Mononuclear cell (primary cell): ENCODE measurements around the gene AOC3. TPM values are rescaled to one million over a fixed set of nuclear protein-coding genes. Genes with fewer than 3 reads are reported as not detected.

Experiments
- H3K27me3 ChIP-seq: 2 replicates; pipeline ENCODE4 v1.6.0; 2011; ENCODE audit warnings: low read length, control low read depth; ENCODE audit not compliant: insufficient read depth
- H3K4me1 ChIP-seq: 2 replicates; pipeline ENCODE4 v1.5.1; 2011; ENCODE audit warnings: mild to moderate bottlenecking, low read length, control low read depth; ENCODE audit not compliant: insufficient read depth
- H3K4me3 ChIP-seq: 2 replicates; pipeline ENCODE4 v1.5.1; 2011; ENCODE audit warnings: mild to moderate bottlenecking, low read length, moderate library complexity
- H3K9me3 ChIP-seq: 2 replicates; pipeline ENCODE4 v1.5.1; 2011; ENCODE audit warnings: low read depth, mild to moderate bottlenecking, control low read depth, low read length
- total RNA-seq: library from RNA; depleted of rRNA; stranded (reverse); fragments of >200 nt; gene quantifications from one replicate; pipeline ENCODE4 v1.2.3, GENCODE V29; 2012

Gene AOC3
- total RNA-seq, 1 donor, result 0.21 TPM

DNA sequence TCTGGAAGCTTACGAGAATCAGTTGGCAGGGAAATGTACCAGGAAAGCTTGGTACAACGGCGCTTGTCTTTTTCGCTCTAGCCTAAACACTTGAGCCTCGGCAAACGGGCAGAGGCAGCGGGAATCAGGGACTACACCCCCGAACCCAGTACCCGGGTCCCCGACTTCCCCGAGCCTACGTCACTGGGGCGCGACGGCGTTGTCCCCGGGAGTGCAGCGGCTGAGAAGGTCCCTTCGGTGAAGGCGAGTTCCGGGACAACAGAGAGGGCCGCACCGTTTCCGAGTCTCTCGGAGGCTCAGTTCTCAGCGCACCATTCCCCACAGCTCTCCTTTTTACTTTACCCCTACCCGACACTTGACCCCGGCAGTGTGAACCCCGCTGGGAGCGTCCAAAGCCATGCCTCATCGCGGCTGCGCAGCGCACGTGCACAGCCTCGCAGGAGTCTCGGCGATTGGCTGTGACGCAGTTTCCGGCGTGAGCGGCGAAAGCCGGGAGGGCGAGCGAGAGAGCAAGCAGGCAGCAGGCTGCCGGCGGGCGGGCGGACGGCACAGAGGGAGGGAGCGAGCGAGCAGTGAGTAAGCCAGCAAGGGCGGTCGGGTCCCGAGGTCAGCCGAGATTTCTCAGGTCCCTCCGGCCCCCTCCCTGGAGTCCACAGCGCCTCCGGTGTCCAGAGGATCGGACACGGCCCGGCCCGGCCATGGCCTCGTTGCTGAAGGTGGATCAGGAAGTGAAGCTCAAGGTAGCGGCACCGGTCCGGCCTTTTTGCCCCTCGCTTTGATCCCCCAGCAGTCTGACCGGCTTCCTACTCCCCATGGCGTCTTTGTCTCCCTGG is 17.8 kb upstream of the AOC3 start, which contains the start of gene PSME3:
Gene PSME3, plus strand, starts transcription at position 464 of the 833 bp plus-strand sequence. Its CDS starts 235 bp downstream, at position 699.
- Histone ChIP-seq H3K27me3 (peaks cover 3% of the 10 kb centered on the region), H3K4me3 (peak within 1 kb of the TSS; percentile 69), H3K9me3 (no peaks in the 10 kb centered on the region), H3K4me1 (peaks cover 26% of the 10 kb centered on the region)

DNA sequence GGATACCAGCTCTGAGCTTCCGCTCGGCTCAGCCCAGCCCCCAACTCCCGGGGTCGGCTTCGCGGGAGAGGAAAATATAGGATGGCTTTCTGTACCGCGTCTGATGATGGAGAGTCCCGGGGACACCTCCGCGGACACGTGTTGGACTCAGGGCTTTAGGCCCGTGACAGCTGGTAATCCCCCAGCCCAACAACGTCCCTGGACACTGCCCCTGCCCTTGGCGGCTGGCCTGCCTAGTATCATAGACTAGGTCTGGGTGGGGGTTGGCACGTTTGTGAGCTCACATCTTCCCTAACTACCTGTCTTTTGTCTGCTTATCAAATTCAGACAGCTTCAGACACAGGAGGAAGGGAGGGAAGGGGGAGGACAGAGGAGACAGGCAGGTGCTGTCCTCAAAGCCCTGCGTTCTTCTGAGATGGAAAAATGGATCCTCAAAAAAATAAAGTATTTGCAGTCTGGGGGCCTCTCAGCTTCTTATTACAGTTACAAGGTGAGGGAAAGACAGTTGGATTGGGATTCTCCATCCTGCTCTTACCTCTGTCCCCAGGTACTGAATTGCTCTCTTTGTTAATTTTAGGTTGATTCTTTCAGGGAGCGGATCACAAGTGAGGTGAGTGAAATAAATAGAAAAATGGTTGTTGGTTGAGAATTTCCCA is 17.1 kb upstream of the AOC3 start:
- H3K27me3 ChIP-seq, result no peaks in the 10 kb centered on the region
- peak overlapping the region; percentile 69 for H3K4me3 ChIP-seq
- no peaks in the 10 kb centered on the region for H3K9me3 ChIP-seq
- H3K4me1 ChIP-seq, result peaks cover 26% of the 10 kb centered on the region

DNA sequence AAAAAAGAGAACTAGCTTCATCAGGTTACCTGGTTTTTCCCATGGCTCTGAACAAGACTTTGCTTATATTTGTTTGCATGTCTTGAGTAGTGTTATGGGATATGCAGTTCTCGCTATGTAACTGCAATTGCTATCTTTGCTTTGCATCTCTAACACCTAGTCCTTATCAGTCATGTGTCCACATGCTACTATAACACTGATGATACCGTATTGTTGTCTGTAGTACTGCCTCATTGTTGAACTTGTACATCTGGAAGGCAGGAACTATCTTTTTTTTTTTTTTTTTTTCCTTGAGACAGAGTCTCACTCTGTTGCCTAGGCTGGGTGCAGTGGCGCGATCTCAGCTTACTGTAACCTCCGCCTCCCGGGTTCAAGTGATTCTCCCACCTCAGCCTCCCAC is 15.3 kb upstream of the AOC3 start:
- Histone ChIP-seq H3K4me3 (no peak overlapping the region), H3K4me1 (peaks cover 26% of the 10 kb centered on the region), H3K9me3 (no peaks in the 10 kb centered on the region), H3K27me3 (no peaks in the 10 kb centered on the region)

DNA sequence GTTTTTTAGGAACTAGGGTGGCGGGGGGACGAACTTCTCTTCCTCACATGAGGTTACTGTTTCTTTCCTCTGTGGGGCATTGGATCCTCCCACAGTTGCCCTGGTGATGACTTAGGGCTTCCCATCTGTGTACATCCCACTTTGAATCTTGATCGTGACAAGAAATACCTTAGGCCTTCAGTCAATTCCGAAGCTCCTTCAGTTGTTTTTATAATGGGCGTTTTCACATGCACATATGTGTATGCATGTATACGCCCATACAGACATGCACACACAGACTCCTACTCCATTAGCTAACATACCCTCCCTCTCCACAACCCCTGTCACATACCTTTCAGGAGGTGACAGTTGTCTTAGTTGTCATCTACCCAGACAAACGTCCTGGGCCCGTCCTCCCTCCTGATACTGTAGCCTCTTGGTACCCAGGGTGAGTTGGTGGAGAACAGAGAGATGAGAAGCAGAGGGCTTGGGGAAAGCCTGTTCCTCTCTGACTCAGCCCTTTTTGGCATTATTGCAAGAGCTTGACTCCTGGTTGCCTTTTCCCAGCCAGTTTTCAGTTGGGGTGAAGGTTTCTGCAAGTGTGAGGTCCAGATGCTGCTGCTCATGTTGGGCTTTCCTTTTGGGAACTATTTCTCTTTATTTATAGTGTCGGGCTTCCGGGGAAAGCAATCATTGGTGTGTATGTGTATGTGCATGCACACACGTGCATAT is 8.9 kb upstream of the AOC3 start:
- Histone ChIP-seq H3K9me3 (no peaks in the 10 kb centered on the region), H3K27me3 (no peaks in the 10 kb centered on the region), H3K4me3 (no peak overlapping the region), H3K4me1 (peaks cover 17% of the 10 kb centered on the region)

DNA sequence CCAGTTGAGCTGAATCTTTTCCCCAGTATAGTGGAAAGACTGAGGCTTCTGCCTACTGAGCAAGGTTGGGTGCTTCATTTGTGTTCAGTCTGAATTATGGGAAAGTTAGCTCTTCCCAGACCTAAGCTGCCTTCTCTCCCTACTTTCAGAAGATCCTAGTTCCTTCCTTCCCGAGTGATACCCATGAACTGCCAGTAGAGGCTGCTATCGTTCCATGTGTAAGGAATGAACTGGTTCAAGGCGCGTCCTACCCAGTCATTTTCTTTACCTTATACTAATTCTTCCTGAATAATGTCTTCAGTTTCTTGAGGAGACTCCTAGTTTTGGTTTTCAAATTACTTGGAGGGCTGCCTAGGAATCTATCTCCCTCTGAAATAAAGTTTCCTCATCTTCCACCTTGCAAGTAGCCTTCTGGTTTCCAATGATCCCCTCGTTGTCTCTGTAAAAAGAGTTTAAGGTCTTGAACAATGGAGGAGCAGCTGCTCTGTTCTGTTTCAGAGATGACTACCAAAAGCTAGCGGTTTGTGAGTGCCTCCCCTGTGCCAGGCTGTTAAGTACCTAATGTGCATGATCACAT is 7.6 kb upstream of the AOC3 start:
- H3K4me1 ChIP-seq, result peaks cover 22% of the 10 kb centered on the region
- H3K27me3 ChIP-seq, result no peaks in the 10 kb centered on the region
- H3K4me3 ChIP-seq, result no peak overlapping the region
- no peaks in the 10 kb centered on the region for H3K9me3 ChIP-seq

DNA sequence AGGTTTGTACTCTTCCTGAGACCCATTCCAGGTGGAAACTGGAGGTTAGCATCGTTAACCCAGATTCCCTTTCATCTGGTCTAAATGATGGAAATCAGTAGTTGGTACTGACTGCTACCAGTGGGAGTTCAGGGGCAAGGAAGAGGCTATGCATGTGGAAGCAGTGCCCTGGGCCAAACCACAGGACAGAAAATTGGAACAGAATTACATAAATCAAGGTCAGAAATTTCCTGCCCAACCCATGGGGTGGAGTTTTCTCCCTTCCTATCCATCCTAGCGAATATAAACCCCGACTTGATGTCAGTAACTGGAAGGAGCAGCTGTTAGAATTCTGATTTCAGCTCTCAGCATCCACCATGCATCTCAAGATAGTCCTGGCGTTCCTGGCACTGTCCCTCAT is 6.7 kb upstream of the AOC3 start, which contains the start of gene AOC2:
Gene AOC2, plus strand, starts transcription at position 310 of the 400 bp plus-strand sequence. Its CDS starts 47 bp downstream, at position 357.
- Histone ChIP-seq H3K9me3 (no peaks in the 10 kb centered on the region), H3K4me1 (peaks cover 22% of the 10 kb centered on the region), H3K4me3 (no peak within 1 kb of the TSS), H3K27me3 (no peaks in the 10 kb centered on the region)

DNA sequence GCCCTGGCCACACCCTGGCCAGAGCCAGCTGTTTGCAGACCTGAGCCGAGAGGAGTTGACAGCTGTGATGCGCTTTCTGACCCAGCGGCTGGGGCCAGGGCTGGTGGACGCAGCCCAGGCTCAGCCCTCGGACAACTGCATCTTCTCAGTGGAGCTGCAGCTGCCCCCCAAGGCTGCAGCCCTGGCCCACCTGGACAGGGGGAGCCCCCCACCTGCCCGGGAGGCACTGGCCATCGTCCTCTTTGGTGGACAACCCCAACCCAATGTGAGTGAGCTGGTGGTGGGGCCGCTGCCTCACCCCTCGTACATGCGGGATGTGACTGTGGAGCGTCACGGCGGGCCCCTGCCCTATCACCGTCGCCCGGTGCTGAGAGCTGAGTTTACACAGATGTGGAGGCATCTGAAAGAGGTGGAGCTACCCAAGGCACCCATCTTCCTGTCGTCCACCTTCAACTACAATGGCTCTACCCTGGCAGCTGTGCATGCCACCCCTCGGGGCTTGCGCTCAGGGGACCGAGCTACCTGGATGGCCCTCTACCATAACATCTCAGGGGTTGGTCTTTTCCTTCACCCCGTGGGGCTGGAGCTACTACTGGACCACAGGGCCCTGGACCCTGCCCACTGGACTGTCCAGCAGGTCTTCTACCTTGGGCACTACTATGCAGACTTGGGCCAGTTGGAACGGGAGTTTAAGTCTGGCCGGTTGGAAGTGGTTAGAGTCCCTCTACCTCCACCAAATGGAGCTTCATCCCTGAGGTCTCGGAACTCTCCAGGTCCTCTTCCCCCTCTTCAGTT is 6.0 kb upstream of the AOC3 start:
- peaks cover 22% of the 10 kb centered on the region for H3K4me1 ChIP-seq
- H3K27me3 ChIP-seq, result no peaks in the 10 kb centered on the region
- H3K9me3 ChIP-seq, result no peaks in the 10 kb centered on the region
- H3K4me3 ChIP-seq, result no peak overlapping the region

DNA sequence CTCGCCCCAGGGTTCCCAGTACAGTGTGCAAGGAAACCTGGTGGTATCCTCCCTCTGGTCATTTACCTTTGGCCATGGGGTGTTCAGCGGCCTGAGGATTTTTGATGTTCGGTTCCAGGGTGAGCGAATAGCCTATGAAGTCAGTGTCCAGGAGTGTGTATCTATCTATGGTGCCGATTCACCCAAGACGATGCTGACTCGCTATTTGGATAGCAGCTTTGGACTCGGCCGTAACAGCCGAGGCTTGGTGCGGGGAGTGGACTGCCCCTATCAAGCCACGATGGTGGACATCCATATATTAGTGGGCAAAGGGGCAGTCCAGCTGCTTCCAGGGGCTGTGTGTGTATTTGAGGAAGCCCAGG is 5.5 kb upstream of the AOC3 start:
- no peaks in the 10 kb centered on the region for H3K9me3 ChIP-seq
- H3K4me3 ChIP-seq, result no peak overlapping the region
- H3K27me3 ChIP-seq, result no peaks in the 10 kb centered on the region
- peaks cover 22% of the 10 kb centered on the region for H3K4me1 ChIP-seq

DNA sequence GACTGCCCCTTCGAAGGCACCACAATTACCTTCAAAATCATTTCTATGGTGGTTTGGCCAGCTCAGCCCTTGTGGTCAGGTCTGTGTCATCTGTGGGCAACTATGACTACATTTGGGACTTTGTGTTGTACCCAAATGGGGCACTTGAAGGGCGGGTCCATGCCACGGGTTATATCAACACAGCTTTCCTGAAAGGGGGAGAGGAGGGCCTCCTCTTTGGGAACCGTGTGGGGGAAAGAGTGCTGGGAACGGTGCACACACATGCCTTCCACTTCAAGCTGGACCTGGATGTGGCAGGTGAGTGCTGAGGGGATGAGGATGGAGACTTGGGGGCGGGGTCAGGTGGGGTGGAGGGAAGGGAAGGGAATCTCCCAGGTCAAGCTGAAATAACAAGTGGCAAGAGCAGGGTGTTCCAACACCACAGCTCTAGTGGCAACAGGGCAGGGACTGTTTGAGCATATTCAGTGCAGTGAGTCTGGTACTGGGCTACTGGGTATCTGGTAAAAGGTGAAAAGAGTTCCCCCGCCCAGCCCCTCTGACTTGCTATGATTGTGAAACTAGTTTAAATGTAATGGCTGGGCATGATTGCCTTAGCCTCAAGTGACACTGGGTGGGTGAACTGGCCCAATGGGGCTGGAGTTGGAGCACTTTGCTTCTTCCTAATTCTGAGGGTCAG is 4.9 kb upstream of the AOC3 start:
- no peak overlapping the region for H3K4me3 ChIP-seq
- H3K9me3 ChIP-seq, result no peaks in the 10 kb centered on the region
- H3K4me1 ChIP-seq, result peaks cover 22% of the 10 kb centered on the region
- no peaks in the 10 kb centered on the region for H3K27me3 ChIP-seq

DNA sequence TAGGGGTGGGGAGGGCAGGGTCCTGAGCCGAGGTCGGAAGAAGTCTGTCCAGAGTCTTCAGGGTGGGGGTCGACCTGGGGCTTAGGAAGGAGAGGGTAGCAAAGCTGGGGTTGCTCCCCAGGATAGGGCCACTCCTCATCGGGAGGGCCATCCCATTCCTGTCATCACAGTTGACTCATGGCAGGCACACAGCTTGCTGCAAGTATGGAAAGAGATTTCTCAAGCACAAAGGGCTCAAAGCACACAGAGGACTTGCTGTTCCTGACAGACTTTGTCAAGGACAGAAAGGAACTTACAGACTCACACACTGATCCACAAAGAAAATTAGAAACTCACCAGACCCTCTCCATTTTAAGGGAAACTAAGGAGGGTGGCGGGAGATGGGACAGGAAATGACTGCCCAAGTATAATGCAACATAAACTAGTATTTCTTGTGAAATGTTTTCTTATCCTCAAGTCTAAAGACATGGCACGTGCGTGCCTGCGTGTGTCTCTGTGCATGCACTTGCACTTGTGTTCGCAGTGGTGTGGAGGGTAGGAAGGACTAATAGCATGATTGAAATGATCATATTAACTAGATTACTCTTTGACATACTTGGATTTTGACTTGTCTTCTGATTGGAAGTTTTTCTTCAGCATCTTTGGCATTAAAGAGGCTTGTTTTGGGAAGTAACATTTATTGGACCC is 4.3 kb upstream of the AOC3 start:
- Histone ChIP-seq H3K9me3 (no peaks in the 10 kb centered on the region), H3K27me3 (no peaks in the 10 kb centered on the region), H3K4me3 (no peak overlapping the region), H3K4me1 (peaks cover 22% of the 10 kb centered on the region)

DNA sequence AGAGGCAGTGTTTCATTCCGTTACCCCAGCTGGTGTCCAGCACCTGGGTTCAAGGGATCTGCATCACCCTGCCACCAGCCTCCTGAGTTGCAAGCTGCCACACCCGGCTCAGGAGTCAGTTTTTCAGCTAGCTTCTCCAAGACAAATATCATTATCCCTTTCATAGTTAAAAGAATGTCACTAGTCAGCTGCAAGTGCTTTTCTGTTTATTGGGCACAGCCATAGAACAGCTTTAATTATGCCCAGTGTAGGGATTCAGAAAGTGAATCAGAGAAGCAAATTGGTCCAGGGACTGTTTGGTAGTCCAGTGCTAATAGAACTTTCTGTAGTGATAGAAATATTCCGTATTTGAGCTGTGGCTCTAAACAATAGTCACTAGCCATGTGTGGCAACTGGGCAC is 2.9 kb upstream of the AOC3 start:
- Histone ChIP-seq H3K27me3 (no peaks in the 10 kb centered on the region), H3K4me1 (peaks cover 22% of the 10 kb centered on the region), H3K4me3 (no peak overlapping the region), H3K9me3 (no peaks in the 10 kb centered on the region)

DNA sequence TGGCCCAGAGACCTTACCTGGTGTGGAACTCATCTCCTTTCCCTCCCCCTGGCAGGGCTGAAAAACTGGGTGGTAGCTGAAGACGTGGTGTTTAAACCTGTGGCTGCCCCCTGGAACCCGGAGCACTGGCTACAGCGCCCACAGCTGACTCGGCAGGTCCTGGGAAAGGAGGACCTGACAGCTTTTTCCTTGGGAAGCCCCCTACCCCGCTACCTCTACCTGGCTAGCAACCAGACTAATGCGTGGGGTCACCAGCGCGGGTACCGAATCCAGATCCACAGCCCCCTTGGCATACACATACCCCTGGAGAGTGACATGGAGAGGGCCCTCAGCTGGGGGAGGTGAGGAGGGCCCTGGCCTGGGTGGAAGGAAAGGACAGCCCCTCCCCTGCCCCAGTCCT is 2.0 kb upstream of the AOC3 start:
- Histone ChIP-seq H3K4me3 (no peak overlapping the region), H3K27me3 (no peaks in the 10 kb centered on the region), H3K9me3 (no peaks in the 10 kb centered on the region), H3K4me1 (peaks cover 19% of the 10 kb centered on the region)

DNA sequence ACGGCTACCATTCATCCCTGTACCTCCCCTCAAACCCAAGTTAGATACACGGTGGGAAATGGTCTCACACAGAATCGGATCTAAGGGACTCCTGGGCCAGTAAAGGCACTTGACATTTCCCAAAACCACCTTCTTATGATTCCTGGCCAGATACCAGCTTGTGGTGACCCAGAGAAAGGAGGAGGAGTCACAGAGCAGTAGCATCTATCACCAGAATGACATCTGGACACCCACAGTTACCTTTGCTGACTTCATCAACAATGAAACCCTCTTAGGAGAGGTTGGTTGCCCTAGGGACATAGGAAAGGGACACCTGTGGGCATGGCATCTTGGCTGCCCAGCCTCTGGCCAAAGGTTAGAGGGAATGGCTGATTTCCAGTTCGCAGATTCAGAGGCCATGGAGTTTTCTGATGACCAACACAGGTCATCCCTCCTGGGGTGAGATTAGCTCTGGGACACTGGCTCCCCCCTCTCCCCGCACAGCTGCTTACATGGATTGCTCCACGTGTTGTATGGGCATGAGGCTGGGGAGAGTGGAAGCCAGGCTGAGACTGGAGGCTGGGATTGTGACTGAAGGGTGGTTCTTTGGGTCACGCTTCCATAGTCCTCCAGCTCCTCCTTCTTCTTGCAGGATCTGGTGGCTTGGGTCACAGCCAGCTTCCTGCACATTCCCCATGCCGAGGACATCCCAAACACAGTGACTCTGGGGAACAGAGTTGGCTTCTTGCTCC is 1.4 kb upstream of the AOC3 start:
- Histone ChIP-seq H3K27me3 (no peaks in the 10 kb centered on the region), H3K9me3 (no peaks in the 10 kb centered on the region), H3K4me3 (no peak overlapping the region), H3K4me1 (peaks cover 19% of the 10 kb centered on the region)
